Measurements from ENCODE around the gene AK8.

AK8 gene

GRCh38 chr9:132795511-132796303, 82.4 kb downstream of the AK8 start:
- DNase-seq = no peak

GRCh38 chr9:132794730-132795380, 83.2 kb downstream of the AK8 start:
- DNase-seq = no peak

DNA sequence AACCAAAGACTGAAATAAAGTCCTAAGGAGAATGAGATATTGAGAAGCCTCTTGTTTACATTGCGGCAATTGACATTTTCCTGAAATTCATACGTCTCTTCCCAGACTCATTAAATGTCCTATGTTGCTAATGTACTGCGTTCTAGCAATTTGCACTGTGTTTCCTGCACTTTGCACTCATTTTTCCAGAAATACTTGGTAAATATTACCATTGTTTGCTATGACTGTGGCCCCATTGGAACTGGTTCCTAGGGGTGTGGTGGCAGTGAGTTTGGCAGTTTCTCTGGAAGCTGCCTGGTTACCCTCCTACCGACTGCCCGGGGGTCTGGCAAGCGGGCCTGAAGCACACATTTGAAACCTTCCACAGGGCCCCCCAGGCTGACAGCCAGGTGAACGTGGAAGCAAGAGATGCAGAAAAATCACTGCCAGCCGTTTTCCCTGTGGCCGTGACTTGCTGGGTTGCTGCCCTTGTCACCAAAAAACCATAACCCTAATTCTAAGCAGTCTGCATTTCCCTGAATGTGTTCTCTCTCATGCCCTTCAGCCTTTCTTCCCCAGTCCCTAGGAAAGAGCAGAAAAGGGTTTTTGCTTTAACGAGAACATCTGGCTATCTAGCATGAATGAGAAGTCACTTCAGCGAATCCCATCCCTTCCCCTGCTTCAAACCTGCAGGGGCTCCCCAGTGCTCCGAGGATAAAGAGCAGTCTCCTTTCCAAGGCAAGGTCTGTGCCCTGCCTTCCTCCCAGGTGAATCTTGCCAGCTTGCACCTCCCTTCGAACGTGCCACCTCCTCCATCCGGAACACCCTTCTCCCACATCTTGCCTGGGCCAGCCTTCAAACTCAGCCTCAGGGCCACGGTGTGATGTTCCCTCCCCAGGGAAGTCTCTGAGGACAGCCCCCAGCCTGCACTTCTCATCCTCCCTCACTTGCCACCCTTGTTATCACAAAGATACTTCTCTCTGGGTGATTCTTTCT, 84.2 kb downstream of the AK8 start:
- no peak for DNase-seq

GRCh38 chr9:132792547-132792946, 85.5 kb downstream of the AK8 start:
- no peak for DNase-seq

DNA sequence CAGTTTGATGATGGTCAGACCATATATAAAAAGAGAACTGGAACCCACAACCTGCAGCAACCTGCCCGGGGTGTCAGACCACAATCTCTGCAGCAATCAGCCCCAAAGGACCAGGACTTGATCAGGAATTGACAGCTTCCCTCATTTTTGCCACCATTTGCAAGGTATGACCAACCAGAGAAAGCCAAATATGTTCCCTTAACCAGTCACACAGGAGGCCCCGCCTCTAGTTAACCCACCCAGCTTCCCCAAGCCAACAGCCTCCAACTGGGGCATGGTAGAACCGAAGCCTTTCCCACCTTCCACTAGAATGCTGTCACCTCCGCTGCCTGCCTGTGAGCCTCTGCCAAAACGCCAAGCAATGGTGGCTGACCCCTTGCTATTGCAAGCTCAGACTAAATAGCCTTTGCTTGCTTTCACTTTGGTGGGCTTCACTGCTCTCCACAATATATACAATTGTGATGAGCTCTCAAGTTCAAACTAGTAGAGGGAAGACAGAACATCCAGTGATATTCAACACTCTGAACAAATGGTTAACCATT, 86.3 kb downstream of the AK8 start:
- no peak for DNase-seq

- DNase-seq = peak; percentile 62
Measured at GRCh38 chr9:132789719-132790118, 88.4 kb downstream of the AK8 start.

DNA sequence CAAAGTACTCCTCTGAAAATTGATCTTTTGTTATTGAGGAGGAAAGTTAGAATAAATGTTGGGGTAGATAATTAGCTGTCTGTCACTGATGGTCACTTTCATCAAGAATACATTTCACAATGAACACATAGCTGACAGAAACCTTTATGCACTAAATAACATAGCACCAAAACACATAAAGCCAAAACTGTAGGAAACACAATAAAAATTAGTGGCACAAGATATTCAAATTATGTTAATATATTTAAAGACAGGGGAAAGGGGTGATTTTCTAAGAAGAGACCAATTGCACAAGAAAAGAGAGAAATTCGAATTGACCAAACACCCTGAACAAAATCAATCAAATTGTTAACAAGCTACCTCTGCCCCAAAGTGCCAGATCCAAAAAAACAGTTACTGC, 89.7 kb downstream of the AK8 start:
- DNase-seq = no peak

DNA sequence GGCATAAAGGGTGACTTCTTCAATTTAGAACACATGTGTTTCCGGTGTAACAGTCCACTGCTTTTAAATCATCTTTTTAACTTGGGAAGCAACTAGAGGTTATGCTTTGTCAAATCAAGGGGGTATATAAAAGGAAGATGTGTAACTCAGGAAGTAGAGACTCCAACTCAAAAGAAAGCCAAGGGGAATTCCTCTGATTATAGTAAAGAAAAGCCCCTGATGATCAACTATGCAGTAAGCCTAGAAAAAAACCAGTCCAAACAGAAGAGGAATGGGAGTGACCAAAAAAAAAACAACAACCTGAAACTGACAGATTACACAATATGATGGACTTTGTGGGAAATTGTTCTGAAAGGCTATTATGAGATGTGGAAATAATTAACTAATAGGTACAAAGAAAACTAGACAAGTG, 90.3 kb downstream of the AK8 start:
- DNase-seq = peak; percentile 83

DNA sequence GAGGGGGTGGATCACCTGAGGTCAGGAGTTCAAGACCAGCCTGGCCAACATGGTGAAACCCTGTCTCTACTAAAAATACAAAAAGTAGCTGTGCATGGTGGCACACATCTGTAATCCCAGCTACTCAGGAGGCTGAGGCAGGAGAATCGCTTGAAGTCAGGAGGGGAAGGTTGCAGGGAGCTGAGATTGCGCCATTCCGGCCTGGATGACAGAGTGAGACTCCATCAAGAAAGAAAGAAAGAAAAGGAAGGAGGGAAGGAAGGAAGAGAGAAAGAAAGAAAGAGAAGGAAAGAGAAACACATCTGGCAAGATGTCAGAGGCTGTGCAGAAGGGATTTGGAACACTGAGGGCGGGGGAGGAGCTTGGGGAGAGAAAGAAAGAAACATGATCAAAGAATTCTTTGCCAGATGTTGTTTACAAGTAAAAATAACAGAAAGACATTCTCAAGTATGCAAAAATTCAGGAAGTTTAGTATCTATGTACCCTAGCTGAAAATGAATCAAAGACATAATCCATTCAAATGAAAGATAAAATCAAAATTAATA, 93.7 kb downstream of the AK8 start:
- no peak for DNase-seq

- no peak for DNase-seq
Measured at GRCh38 chr9:132783006-132783405, 95.1 kb downstream of the AK8 start.

DNA sequence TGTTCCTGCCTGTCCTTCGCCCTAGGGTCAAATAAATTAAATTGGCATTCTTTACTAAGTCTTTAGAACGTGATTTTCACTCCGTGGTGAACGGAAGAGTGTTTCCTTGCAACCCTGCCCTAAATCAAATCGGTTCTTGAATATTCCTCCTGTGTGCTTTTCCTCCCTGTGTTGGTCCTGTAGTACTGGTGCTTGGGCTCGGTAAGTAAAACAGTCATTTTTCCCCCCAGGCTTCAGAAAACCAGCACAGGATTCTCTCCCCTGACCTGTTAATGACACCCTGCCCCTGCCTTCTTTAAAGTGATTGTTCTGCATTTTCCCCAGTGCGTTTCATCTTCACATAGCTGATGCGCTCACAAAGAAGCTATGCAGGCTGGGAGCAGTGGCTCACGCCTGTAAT, 96.0 kb downstream of the AK8 start:
- DNase-seq = no peak

GRCh38 chr9:132780230-132781007, 97.7 kb downstream of the AK8 start:
- peak; percentile 43 for DNase-seq

DNA sequence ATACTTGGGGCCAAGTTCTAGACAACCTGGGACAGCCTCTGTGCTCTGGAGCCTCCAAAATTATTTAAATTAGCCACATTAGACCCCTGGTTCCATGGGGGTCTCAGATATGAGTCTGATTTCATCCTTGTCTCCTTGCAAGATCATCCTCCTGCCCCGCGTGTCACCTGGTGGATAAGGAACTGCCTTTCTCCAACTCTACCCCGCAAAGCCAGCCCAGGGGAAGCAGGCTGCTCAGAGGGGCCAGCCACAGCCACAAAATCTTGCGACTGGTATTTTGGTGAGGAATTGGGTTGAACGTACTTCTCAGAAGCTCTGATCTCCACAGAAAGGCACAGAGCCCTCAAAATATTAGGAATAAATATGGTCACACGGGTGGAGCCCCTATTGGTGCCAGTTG, 101.2 kb downstream of the AK8 start:
- DNase-seq = no peak

DNA sequence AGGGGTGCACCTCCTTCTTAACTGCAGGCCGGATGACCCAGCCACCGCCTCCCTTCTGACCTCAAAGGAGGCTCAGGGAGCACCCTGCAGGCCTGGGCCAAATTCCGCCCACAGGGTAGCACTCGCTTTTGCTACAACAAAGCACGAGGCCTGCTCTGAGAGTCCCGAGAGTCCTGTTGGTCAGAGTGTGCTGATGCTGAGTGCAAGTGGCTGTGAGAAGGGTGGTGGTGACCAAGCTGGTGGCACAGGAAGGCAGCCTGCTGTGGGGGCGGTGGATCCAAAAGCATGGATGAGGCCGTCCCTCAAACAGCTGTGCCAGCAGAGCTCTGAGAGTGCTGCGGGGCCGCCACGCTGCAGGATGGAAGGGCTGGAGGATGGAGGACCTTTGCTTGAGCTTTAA, 101.8 kb downstream of the AK8 start:
- no peak for DNase-seq

GRCh38 chr9:132775720-132776119, 102.4 kb downstream of the AK8 start:
- no peak for DNase-seq

- DNase-seq = no peak
Measured at GRCh38 chr9:132774886-132775285, 103.2 kb downstream of the AK8 start.

DNA sequence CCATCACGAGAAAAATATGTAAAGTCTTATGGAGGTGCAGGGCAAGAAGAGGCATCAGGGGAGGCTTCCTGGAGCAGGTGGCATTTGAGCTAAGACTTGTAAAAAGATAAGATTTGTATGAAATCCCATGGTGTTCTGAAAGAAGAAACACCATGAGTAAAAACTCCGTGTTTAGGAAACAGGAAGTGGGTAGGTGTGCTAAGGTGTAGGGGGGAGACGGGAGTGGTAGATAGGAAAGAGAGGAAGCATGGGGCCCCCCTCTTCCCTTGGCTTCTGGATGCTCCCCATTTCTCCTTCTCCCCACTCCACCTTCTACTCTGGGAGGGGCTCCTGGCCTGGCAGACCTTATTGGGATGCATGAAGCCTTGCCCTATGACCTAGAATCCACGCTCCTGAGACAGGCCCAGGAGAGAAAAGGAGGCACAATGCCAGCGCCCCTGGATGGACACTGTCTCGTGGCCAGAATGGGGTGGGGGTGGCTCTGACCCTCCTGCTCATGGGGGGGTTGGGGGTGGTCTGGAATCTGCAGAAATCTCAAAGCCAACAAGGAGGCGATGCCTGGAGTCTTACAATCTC, 104.2 kb downstream of the AK8 start:
- no peak for DNase-seq

- no peak for DNase-seq
Measured at GRCh38 chr9:132773093-132773492, 105.0 kb downstream of the AK8 start.

DNA sequence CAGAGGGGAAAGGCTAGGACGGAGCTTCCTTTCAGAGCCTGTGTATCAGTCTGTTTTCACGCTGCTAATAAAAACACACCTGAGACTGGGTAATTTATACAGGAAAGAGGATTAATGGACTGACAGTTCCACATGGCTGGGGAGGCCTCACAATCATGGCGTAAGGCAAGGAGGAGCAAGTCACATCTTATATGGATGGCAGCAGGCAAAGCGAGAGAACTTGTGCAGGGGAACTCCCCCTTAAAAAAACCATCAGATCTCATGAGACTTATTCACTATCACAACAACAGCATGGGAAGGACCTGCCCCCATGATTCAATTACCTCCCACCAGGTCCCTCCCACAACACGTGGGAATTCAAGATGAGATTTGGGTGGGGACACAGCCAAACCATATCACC, 106.3 kb downstream of the AK8 start:
- DNase-seq = peak; percentile 13

DNA sequence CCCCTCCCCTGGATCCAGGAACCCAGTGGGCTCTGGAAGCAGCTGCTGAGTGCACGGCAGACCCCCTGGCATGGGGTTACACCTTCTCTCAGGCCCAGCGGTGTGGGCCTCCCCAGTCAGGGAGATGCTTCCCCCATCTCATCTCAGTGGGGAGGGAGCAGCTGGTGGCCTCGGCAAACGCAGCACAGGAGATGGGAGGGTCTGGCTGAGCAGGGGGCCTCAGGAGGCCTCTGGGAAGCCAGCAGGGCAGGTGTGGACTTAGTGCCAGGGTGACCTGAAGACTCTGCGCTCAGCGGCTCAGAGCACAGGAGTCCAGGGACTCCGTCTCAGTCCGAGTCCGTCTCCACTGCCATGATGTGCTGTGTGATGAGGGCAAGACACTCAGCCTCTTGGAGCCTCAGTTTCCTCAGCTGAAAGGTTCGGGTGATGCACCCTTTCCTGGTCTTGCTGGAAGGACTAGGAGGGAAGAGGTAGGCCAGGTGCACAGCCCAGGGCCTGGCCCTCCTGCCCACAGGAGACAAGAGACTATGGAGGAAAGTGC, 107.2 kb downstream of the AK8 start:
- DNase-seq = no peak
